GM19324 (cell line): ENCODE measurements around the gene A3GALT2.

Source experiments
- ATAC-seq: cut with Tn5 transposase; IDR thresholded peaks from one replicate; pipeline ENCODE4 v1.9.1; 2021; ENCODE audit warnings: mild to moderate bottlenecking, moderate library complexity; ENCODE audit not compliant: unreplicated experiment, low FRiP score

The A3GALT2 gene

GRCh38 chr1:33257772-33258712 is 62.9 kb downstream of the A3GALT2 start:
- ATAC-seq: no peak

- ATAC-seq: no peak
These were observed 63.6 kb downstream of the A3GALT2 start for GRCh38 chr1:33257207-33257771.
